Panc1 (cell line): ENCODE data around the gene TRABD2A. TPM values are rescaled to one million over a fixed set of nuclear protein-coding genes. Genes with fewer than 3 reads are reported as not detected.

ENCODE experiments used
- ATAC-seq: fragments of 200-7000 bp; cut with Tn5 transposase; 2 replicates; pipeline ENCODE4 v1.9.1; 2020; ENCODE audit warnings: mild to moderate bottlenecking, moderate library complexity
- BruUV-seq: library from RNA; stranded (reverse); fragments of 400-500 nt; replicated peaks from 2 replicates; lab custom pipeline; 2021; lab: Mats Ljungman, UMichigan
- CTCF ChIA-PET: fragments of 300-600 bp; sonication (Branson Sonifier 250); formaldehyde crosslinking; loops from one replicate; lab custom pipeline; 2022; ENCODE audit warnings: antibody characterized with exemption; lab: Charles Lee
- POLR2A ChIA-PET: fragments of 300-600 bp; sonication (Branson Sonifier 250); formaldehyde crosslinking; loops from one replicate; lab custom pipeline; 2022; ENCODE audit warnings: antibody characterized with exemption; lab: Charles Lee
- DNase-seq: peaks from one replicate; pipeline ENCODE4 v3.0.0-alpha.2; 2010; ENCODE audit warnings: low read depth, low spot score
- H3K27ac ChIP-seq: 2 replicates; pipeline ENCODE4 v1.5.1; 2011; ENCODE audit warnings: mild to moderate bottlenecking, low read length, inconsistent platforms
- H3K27me3 ChIP-seq: fragments of 200-500 bp; sonication (Bioruptor generic); 2 replicates; pipeline ENCODE4 v1.6.0; 2014; ENCODE audit warnings: low read length, inconsistent platforms; ENCODE audit not compliant: control insufficient read depth, insufficient read depth
- H3K36me3 ChIP-seq: fragments of 200-500 bp; sonication (Bioruptor generic); 2 replicates; pipeline ENCODE4 v1.5.1; 2014; ENCODE audit warnings: inconsistent platforms, mild to moderate bottlenecking, low read length, moderate library complexity; ENCODE audit not compliant: control insufficient read depth, insufficient read depth
- H3K4me1 ChIP-seq: 2 replicates; pipeline ENCODE4 v1.5.1; 2011; ENCODE audit warnings: inconsistent platforms, mild to moderate bottlenecking, low read length, moderate library complexity; ENCODE audit not compliant: control insufficient read depth, insufficient read depth
- H3K4me3 ChIP-seq, 2 experiments: 2 replicates each; pipeline ENCODE4 v1.5.1; 2011 to 2012; ENCODE audit warnings: low read depth in 2 of 2, low read length in 2 of 2, mild to moderate bottlenecking in 2 of 2, inconsistent platforms in 1 of 2, moderate library complexity in 1 of 2
- H3K9me3 ChIP-seq: fragments of 200-500 bp; sonication (Bioruptor generic); 2 replicates; pipeline ENCODE4 v1.5.1; 2014; ENCODE audit warnings: low read depth, mild to moderate bottlenecking, inconsistent platforms, low read length, moderate library complexity; ENCODE audit not compliant: control insufficient read depth, insufficient read depth
- POLR2AphosphoS5 ChIP-seq: IDR thresholded peaks from 2 replicates; pipeline ENCODE4 v1.6.1; 2012; ENCODE audit warnings: mild to moderate bottlenecking, low read depth, low read length, moderate library complexity
- SIN3A ChIP-seq: IDR thresholded peaks from 2 replicates; pipeline ENCODE4 v1.6.1; 2012; ENCODE audit warnings: low read depth, mild to moderate bottlenecking, low read length, moderate library complexity, borderline replicate concordance; ENCODE audit not compliant: insufficient read depth
- TCF7L2 ChIP-seq: IDR thresholded peaks from 2 replicates; pipeline ENCODE4 v1.6.1; 2011; ENCODE audit warnings: mild to moderate bottlenecking, low read depth, low read length, inconsistent platforms
- in situ Hi-C: cut with HindIII; loops from 2 replicates; pipeline ENCODE4 v1.10.0; 2016; ENCODE audit warnings: low sequenced_read_pairs, low pct_unique_long_range_greater_than_20kb
- intact Hi-C: fragments of 100-400 bp; cut with micrococcal nuclease; formaldehyde crosslinking; loops from one replicate; pipeline ENCODE4 v1.10.0; 2022; ENCODE audit not compliant: unreplicated experiment
- total RNA-seq: library from RNA; stranded (reverse); gene quantifications from one replicate; pipeline ENCODE4 v1.2.1, GENCODE V29; 2021; ENCODE audit not compliant: unreplicated experiment
- TF ChIP-seq, protein P1 (sequence below): fragments of 450-650 bp; IDR thresholded peaks from 2 replicates; pipeline ENCODE4 v1.5.1; 2017; ENCODE audit warnings: mild to moderate bottlenecking
- TF ChIP-seq, protein P2 (sequence below), 2 experiments: IDR thresholded peaks; 2 replicates each; pipeline ENCODE4 v1.6.1; 2011 to 2012; ENCODE audit warnings: low read depth in 2 of 2, control low read depth in 1 of 2, low read length in 1 of 2, mild to moderate bottlenecking in 1 of 2, moderate library complexity in 1 of 2; ENCODE audit not compliant: insufficient read depth in 1 of 2

Gene TRABD2A
- total RNA-seq, 1 experiment from 2014 or later, result 1.7 TPM

DNA sequence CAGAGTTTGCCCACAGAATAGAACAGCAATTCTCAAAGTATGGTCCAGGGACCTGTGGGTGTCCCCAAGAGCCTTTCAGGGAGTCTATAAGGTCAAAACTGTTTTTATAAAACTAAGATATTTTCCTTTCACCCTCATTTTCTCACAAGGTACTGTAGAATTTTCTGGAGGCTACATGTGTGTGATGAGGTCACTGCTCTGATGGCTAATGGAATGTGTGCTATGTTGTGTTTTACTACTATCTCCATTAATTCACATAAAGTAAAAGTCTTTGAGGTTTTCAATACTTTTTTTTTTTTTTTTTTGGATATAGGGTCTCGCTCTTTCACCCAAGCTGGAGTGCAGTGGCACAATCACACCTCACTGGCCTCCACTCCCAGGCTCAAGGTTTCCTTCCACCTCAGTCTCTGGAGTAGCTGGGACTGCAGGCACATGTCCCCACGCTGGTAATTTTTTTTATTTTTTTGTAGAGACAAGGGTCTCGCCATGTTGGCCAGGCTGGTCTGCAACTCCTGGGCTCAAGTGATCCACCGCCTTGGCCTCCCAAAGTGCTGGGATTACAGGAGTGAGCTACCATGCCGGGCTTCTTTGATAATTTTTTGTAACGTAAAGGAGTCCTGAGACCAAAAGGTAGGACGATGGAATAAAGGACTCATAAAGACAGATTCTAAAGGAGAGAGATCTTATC lies 1.8 kb downstream of the TRABD2A start:
- Histone ChIP-seq H3K27ac (no peak overlapping the region), H3K27me3 (peaks cover 21% of the 10 kb centered on the region), H3K36me3 (no peaks in the 10 kb centered on the region), H3K4me3 (no peak overlapping the region), H3K9me3 (no peaks in the 10 kb centered on the region), H3K4me1 (peaks cover 12% of the 10 kb centered on the region)
- TF ChIP-seq SIN3A, result no peak
- in situ Hi-C loops, result no loop called here
- BruUV-seq, result no TSS peak
- no peak for DNase-seq
- CTCF ChIA-PET, result no interaction called here
- intact Hi-C loops, result no loop called here
- POLR2A ChIA-PET, result no interaction called here
- ATAC-seq, result no peak

DNA sequence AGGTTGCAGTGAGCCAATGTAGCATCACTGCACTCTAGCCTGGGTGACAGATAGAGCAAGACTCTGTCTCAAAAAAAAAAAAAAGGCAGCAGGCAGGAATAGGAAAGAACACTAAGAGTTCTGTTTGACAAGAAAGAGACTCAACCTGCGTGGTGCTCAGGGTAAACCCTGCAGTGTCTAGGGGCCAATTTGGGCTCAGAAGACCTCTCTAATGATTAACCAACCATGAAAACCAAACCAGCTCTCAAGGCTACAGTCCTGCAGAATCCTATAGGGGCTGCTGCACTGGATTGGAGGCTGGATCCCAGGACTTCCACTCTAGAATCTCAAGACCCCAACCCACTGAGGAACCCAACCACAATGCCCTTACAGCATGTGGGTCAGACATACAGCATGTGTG lies 2.4 kb downstream of the TRABD2A start:
- H3K9me3 ChIP-seq, result no peaks in the 10 kb centered on the region
- BruUV-seq, result no TSS peak
- peaks cover 21% of the 10 kb centered on the region for H3K27me3 ChIP-seq
- no peak overlapping the region for H3K4me3 ChIP-seq
- TF ChIP-seq, protein P1, sequence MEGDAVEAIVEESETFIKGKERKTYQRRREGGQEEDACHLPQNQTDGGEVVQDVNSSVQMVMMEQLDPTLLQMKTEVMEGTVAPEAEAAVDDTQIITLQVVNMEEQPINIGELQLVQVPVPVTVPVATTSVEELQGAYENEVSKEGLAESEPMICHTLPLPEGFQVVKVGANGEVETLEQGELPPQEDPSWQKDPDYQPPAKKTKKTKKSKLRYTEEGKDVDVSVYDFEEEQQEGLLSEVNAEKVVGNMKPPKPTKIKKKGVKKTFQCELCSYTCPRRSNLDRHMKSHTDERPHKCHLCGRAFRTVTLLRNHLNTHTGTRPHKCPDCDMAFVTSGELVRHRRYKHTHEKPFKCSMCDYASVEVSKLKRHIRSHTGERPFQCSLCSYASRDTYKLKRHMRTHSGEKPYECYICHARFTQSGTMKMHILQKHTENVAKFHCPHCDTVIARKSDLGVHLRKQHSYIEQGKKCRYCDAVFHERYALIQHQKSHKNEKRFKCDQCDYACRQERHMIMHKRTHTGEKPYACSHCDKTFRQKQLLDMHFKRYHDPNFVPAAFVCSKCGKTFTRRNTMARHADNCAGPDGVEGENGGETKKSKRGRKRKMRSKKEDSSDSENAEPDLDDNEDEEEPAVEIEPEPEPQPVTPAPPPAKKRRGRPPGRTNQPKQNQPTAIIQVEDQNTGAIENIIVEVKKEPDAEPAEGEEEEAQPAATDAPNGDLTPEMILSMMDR, result no peak
- TF ChIP-seq POLR2AphosphoS5 (no peak), TCF7L2 (no peak), SIN3A (no peak)
- TF ChIP-seq, protein P2, sequence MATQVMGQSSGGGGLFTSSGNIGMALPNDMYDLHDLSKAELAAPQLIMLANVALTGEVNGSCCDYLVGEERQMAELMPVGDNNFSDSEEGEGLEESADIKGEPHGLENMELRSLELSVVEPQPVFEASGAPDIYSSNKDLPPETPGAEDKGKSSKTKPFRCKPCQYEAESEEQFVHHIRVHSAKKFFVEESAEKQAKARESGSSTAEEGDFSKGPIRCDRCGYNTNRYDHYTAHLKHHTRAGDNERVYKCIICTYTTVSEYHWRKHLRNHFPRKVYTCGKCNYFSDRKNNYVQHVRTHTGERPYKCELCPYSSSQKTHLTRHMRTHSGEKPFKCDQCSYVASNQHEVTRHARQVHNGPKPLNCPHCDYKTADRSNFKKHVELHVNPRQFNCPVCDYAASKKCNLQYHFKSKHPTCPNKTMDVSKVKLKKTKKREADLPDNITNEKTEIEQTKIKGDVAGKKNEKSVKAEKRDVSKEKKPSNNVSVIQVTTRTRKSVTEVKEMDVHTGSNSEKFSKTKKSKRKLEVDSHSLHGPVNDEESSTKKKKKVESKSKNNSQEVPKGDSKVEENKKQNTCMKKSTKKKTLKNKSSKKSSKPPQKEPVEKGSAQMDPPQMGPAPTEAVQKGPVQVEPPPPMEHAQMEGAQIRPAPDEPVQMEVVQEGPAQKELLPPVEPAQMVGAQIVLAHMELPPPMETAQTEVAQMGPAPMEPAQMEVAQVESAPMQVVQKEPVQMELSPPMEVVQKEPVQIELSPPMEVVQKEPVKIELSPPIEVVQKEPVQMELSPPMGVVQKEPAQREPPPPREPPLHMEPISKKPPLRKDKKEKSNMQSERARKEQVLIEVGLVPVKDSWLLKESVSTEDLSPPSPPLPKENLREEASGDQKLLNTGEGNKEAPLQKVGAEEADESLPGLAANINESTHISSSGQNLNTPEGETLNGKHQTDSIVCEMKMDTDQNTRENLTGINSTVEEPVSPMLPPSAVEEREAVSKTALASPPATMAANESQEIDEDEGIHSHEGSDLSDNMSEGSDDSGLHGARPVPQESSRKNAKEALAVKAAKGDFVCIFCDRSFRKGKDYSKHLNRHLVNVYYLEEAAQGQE (IDR thresholded peaks at IDR 0.05; ENCODE audit: insufficient read depth in 1 of 2, low read depth in 2 of 2, low read length in 1 of 2), result no peak
- H3K4me1 ChIP-seq, result peaks cover 12% of the 10 kb centered on the region
- ATAC-seq (no peak), DNase-seq (no peak)
- H3K36me3 ChIP-seq, result no peaks in the 10 kb centered on the region
- H3K27ac ChIP-seq, result no peak overlapping the region
- intact Hi-C loops, result no loop called here
- ChIA-PET POLR2A (no interaction called here), CTCF (no interaction called here)
- in situ Hi-C loops, result no loop called here

DNA sequence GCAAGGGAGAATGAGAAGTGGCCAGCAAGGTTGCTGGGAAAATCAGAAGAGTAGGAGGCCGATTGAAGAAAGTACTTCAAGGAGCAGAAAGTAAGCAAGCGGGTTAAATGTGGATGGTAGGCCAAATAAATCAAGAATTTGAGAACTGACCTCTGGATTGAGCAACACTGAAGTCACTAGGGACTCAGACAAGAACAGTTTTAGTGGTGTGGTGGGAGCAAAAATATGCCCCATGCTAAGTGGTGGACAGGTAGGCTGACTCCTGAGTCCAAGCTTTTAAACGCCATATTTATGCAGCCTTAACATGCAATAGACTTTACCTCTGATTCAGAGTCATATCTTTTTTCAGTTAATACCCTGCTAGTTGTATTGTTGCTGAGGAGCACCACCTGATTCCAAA lies 4.5 kb downstream of the TRABD2A start:
- intact Hi-C loops (no loop called here), in situ Hi-C loops (no loop called here)
- no TSS peak for BruUV-seq
- ChIA-PET POLR2A (no interaction called here), CTCF (no interaction called here)
- Histone ChIP-seq H3K4me1 (peaks cover 9% of the 10 kb centered on the region), H3K27ac (no peak overlapping the region), H3K9me3 (no peaks in the 10 kb centered on the region), H3K4me3 (no peak overlapping the region), H3K36me3 (no peaks in the 10 kb centered on the region), H3K27me3 (peaks cover 18% of the 10 kb centered on the region)
- TF ChIP-seq, protein P1, result no peak
- TF ChIP-seq SIN3A (no peak), POLR2AphosphoS5 (no peak), TCF7L2 (no peak)
- TF ChIP-seq, protein P2 (IDR thresholded peaks at IDR 0.05; ENCODE audit: insufficient read depth in 1 of 2, low read depth in 2 of 2, low read length in 1 of 2), result no peak
- ATAC-seq (no peak), DNase-seq (no peak)
